ENCODE results near the gene RMDN3.

Gene RMDN3

GRCh38 chr15:40754883-40755811 is at the start of gene RMDN3:
Gene RMDN3 (minus strand): TSS chr15:40755254. CDS start chr15:40754783, 471 bp downstream.
- H3K27me3 Mint-ChIP-seq, result no peaks in the 10 kb centered on the region
- H3K27ac Mint-ChIP-seq, result peak within 1 kb of the TSS; percentile 98
- peaks cover 12% of the 10 kb centered on the region for H3K36me3 Mint-ChIP-seq (ENCODE audit: low read depth)
- peak; percentile 88 for ATAC-seq
- DNase-seq, result peak; percentile 96
- peak within 1 kb of the TSS; percentile 88 for H3K4me3 Mint-ChIP-seq
- peaks cover 32% of the 10 kb centered on the region for H3K4me1 Mint-ChIP-seq
- H3K9me3 Mint-ChIP-seq, result no peaks in the 10 kb centered on the region

- H3K27ac Mint-ChIP-seq, result no peak overlapping the region
- H3K9me3 Mint-ChIP-seq, result no peaks in the 10 kb centered on the region
- H3K27me3 Mint-ChIP-seq, result no peaks in the 10 kb centered on the region
- no peak overlapping the region for H3K4me3 Mint-ChIP-seq
- ATAC-seq, result no peak
- peaks cover 14% of the 10 kb centered on the region for H3K36me3 Mint-ChIP-seq (ENCODE audit: low read depth)
- H3K4me1 Mint-ChIP-seq, result peaks cover 36% of the 10 kb centered on the region
- no peak for DNase-seq
Observed at GRCh38 chr15:40803688-40804087, 48.6 kb upstream of the RMDN3 start.

GRCh38 chr15:40803076-40803475 is 48.0 kb upstream of the RMDN3 start:
- H3K27me3 Mint-ChIP-seq, result no peaks in the 10 kb centered on the region
- no peak for DNase-seq
- H3K4me3 Mint-ChIP-seq, result no peak overlapping the region
- H3K27ac Mint-ChIP-seq, result no peak overlapping the region
- ATAC-seq, result no peak
- peaks cover 36% of the 10 kb centered on the region for H3K4me1 Mint-ChIP-seq
- peaks cover 17% of the 10 kb centered on the region for H3K36me3 Mint-ChIP-seq (ENCODE audit: low read depth)
- H3K9me3 Mint-ChIP-seq, result no peaks in the 10 kb centered on the region

GRCh38 chr15:40799523-40799922 is 44.5 kb upstream of the RMDN3 start:
- Mint-ChIP-seq H3K36me3 (ENCODE audit: low read depth) (peaks cover 17% of the 10 kb centered on the region), H3K4me1 (peaks cover 36% of the 10 kb centered on the region), H3K4me3 (no peak overlapping the region), H3K27ac (no peak overlapping the region), H3K9me3 (no peaks in the 10 kb centered on the region), H3K27me3 (no peaks in the 10 kb centered on the region)
- no peak for ATAC-seq
- DNase-seq, result no peak

GRCh38 chr15:40796512-40796911 is 41.5 kb upstream of the RMDN3 start:
- ATAC-seq, result no peak
- Mint-ChIP-seq H3K4me3 (no peak overlapping the region), H3K36me3 (ENCODE audit: low read depth) (peaks cover 19% of the 10 kb centered on the region), H3K4me1 (peaks cover 38% of the 10 kb centered on the region), H3K9me3 (no peaks in the 10 kb centered on the region), H3K27ac (no peak overlapping the region), H3K27me3 (no peaks in the 10 kb centered on the region)
- DNase-seq, result no peak

GRCh38 chr15:40796041-40796440 is 41.0 kb upstream of the RMDN3 start:
- Mint-ChIP-seq H3K9me3 (no peaks in the 10 kb centered on the region), H3K4me1 (peaks cover 35% of the 10 kb centered on the region), H3K27ac (no peak overlapping the region), H3K27me3 (no peaks in the 10 kb centered on the region), H3K36me3 (ENCODE audit: low read depth) (peaks cover 19% of the 10 kb centered on the region), H3K4me3 (no peak overlapping the region)
- ATAC-seq, result no peak
- DNase-seq, result no peak

- peaks cover 35% of the 10 kb centered on the region for H3K4me1 Mint-ChIP-seq
- H3K9me3 Mint-ChIP-seq, result no peaks in the 10 kb centered on the region
- H3K4me3 Mint-ChIP-seq, result no peak overlapping the region
- ATAC-seq, result peak; percentile 51
- peak overlapping the region; percentile 12 for H3K27ac Mint-ChIP-seq
- H3K36me3 Mint-ChIP-seq (ENCODE audit: low read depth), result peaks cover 18% of the 10 kb centered on the region
- no peaks in the 10 kb centered on the region for H3K27me3 Mint-ChIP-seq
- DNase-seq, result no peak
Observed at GRCh38 chr15:40793216-40793989, 38.3 kb upstream of the RMDN3 start.

GRCh38 chr15:40792394-40792793 is 37.3 kb upstream of the RMDN3 start:
- Mint-ChIP-seq H3K27ac (no peak overlapping the region), H3K4me3 (no peak overlapping the region), H3K36me3 (ENCODE audit: low read depth) (peaks cover 10% of the 10 kb centered on the region), H3K4me1 (peaks cover 37% of the 10 kb centered on the region), H3K27me3 (no peaks in the 10 kb centered on the region), H3K9me3 (no peaks in the 10 kb centered on the region)
- DNase-seq (no peak), ATAC-seq (no peak)

- DNase-seq (no peak), ATAC-seq (no peak)
- no peaks in the 10 kb centered on the region for H3K9me3 Mint-ChIP-seq
- peaks cover 46% of the 10 kb centered on the region for H3K4me1 Mint-ChIP-seq
- no peak overlapping the region for H3K4me3 Mint-ChIP-seq
- no peaks in the 10 kb centered on the region for H3K27me3 Mint-ChIP-seq
- peaks cover 10% of the 10 kb centered on the region for H3K36me3 Mint-ChIP-seq (ENCODE audit: low read depth)
- H3K27ac Mint-ChIP-seq, result no peak overlapping the region
Observed at GRCh38 chr15:40790718-40791117, 35.7 kb upstream of the RMDN3 start.

GRCh38 chr15:40789999-40790398 is 34.9 kb upstream of the RMDN3 start:
- no peak overlapping the region for H3K27ac Mint-ChIP-seq
- no peaks in the 10 kb centered on the region for H3K9me3 Mint-ChIP-seq
- peaks cover 10% of the 10 kb centered on the region for H3K36me3 Mint-ChIP-seq (ENCODE audit: low read depth)
- DNase-seq (no peak), ATAC-seq (no peak)
- H3K4me1 Mint-ChIP-seq, result peaks cover 46% of the 10 kb centered on the region
- no peak overlapping the region for H3K4me3 Mint-ChIP-seq
- no peaks in the 10 kb centered on the region for H3K27me3 Mint-ChIP-seq

GRCh38 chr15:40789119-40789518 is 34.1 kb upstream of the RMDN3 start:
- Mint-ChIP-seq H3K27me3 (no peaks in the 10 kb centered on the region), H3K36me3 (ENCODE audit: low read depth) (peaks cover 10% of the 10 kb centered on the region), H3K27ac (no peak overlapping the region), H3K4me3 (no peak overlapping the region), H3K9me3 (no peaks in the 10 kb centered on the region), H3K4me1 (peaks cover 46% of the 10 kb centered on the region)
- DNase-seq (no peak), ATAC-seq (no peak)

- no peaks in the 10 kb centered on the region for H3K27me3 Mint-ChIP-seq
- H3K36me3 Mint-ChIP-seq (ENCODE audit: low read depth), result peaks cover 6% of the 10 kb centered on the region
Observed at GRCh38 chr15:40787991-40788390, 32.9 kb upstream of the RMDN3 start.

GRCh38 chr15:40787344-40787841 is 32.3 kb upstream of the RMDN3 start:
- Mint-ChIP-seq H3K27ac (peak overlapping the region; percentile 37), H3K36me3 (ENCODE audit: low read depth) (peaks cover 4% of the 10 kb centered on the region), H3K9me3 (no peaks in the 10 kb centered on the region), H3K27me3 (no peaks in the 10 kb centered on the region), H3K4me3 (peak overlapping the region; percentile 29), H3K4me1 (peaks cover 37% of the 10 kb centered on the region)
- peak; percentile 96 for ATAC-seq
- peak; percentile 69 for DNase-seq

More at GRCh38 chr15:40787991-40788390, 32.9 kb upstream of the RMDN3 start:
- peak overlapping the region; percentile 29 for H3K4me3 Mint-ChIP-seq
- peaks cover 35% of the 10 kb centered on the region for H3K4me1 Mint-ChIP-seq
- H3K9me3 Mint-ChIP-seq, result no peaks in the 10 kb centered on the region
- DNase-seq (no peak), ATAC-seq (no peak)
- peak overlapping the region; percentile 37 for H3K27ac Mint-ChIP-seq

- Mint-ChIP-seq H3K27ac (no peak overlapping the region), H3K27me3 (no peaks in the 10 kb centered on the region), H3K4me3 (no peak overlapping the region), H3K4me1 (peaks cover 37% of the 10 kb centered on the region), H3K36me3 (ENCODE audit: low read depth) (peaks cover 3% of the 10 kb centered on the region), H3K9me3 (no peaks in the 10 kb centered on the region)
- ATAC-seq, result no peak
- no peak for DNase-seq
Observed at GRCh38 chr15:40785814-40786213, 30.8 kb upstream of the RMDN3 start.
